H1 (cell line): ENCODE data around the gene MAPK14. TPM values are rescaled to one million over a fixed set of nuclear protein-coding genes. Genes with fewer than 3 reads are reported as not detected.

Experiments used
- CHD1 ChIP-seq: IDR thresholded peaks from 2 replicates; pipeline ENCODE4 v1.6.1; 2012; ENCODE audit warnings: low read depth, low read length, improper control_type of control experiment
- CHD2 ChIP-seq: IDR thresholded peaks from 2 replicates; pipeline ENCODE4 v1.6.1; 2012; ENCODE audit warnings: low read length, improper control_type of control experiment
- GTF2F1 ChIP-seq: IDR thresholded peaks from 2 replicates; pipeline ENCODE4 v1.6.1; 2012; ENCODE audit warnings: low read depth, low read length, improper control_type of control experiment, borderline replicate concordance
- polyA plus RNA-seq, 7 experiments: library from polyadenylated mRNA; depleted of rRNA in 3 of 7; stranded (reverse) in 5 of 7; unstranded in 2 of 7; fragments of >200 nt in 5 of 7; fragments of 200-250 nt in 2 of 7; gene quantifications; 1 replicate in 5 of 7; 2 replicates in 1 of 7; 4 replicates in 1 of 7; pipeline versions ENCODE4 v1.2.1 to v1.2.3, GENCODE V29; 2011 to 2013; ENCODE audit warnings: missing spikeins in 2 of 7, mixed read lengths in 2 of 7
- total RNA-seq: library from RNA; stranded (reverse); fragmentation: NEBNext Ultra II Directional; extraction: Animal tissue kit (Norgen Biotek cat#: 25700); gene quantifications from 2 replicates; pipeline ENCODE4 v1.2.1, GENCODE V29; 2021

The MAPK14 gene
- total and polyA plus RNA-seq, 2 of the 8 experiments (the other 6 are each of a cell fraction or from before 2014, with no cell fraction given) = 18.1 to 39.3 TPM

DNA sequence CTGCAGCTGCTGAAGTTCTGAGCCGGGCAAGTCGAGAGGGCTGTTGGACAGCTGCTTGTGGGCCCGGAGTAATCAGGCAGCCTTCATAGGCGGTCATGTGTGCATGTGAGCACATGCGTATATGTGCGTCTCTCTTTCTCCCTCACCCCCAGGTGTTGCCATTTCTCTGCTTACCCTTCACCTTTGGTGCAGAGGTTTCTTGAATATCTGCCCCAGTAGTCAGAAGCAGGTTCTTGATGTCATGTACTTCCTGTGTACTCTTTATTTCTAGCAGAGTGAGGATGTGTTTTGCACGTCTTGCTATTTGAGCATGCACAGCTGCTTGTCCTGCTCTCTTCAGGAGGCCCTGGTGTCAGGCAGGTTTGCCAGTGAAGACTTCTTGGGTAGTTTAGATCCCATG lies 81.5 kb downstream of the MAPK14 start (continued):
- TF ChIP-seq CHD1 (no peak), CHD2 (no peak), GTF2F1 (no peak)
